Endodermal cell (in vitro differentiated cells): ENCODE results near the gene TOM1L2. TPM values are rescaled to one million over a fixed set of nuclear protein-coding genes. Genes with fewer than 3 reads are reported as not detected.

Experiments
- DNase-seq: peaks from one replicate; pipeline ENCODE4 v3.0.0-alpha.2; 2017
- H3K27ac ChIP-seq: 2 replicates; pipeline ENCODE4 v1.5.1; 2013; ENCODE audit warnings: mild to moderate bottlenecking, low read depth, low read length, moderate library complexity
- H3K27me3 ChIP-seq: 2 replicates; pipeline ENCODE4 v1.6.1; 2013; ENCODE audit warnings: mild to moderate bottlenecking, low read length, moderate library complexity; ENCODE audit not compliant: insufficient read depth, control insufficient read depth, poor library complexity, severe bottlenecking
- H3K36me3 ChIP-seq: 2 replicates; pipeline ENCODE4 v1.7.0; 2013; ENCODE audit warnings: mild to moderate bottlenecking, low read length, moderate library complexity; ENCODE audit not compliant: control insufficient read depth, insufficient read depth
- H3K4me1 ChIP-seq: one replicate; pipeline ENCODE4 v1.7.0; 2013; ENCODE audit warnings: low read length; ENCODE audit not compliant: control insufficient read depth, insufficient read depth
- H3K4me3 ChIP-seq: 2 replicates; pipeline ENCODE4 v1.5.1; 2013; ENCODE audit warnings: mild to moderate bottlenecking, low read length, moderate library complexity
- H3K9ac ChIP-seq: 2 replicates; pipeline ENCODE4 v1.6.1; 2013; ENCODE audit warnings: mild to moderate bottlenecking, low read length, moderate library complexity; ENCODE audit not compliant: poor library complexity, severe bottlenecking; ENCODE audit errors: extremely low read depth
- H3K9me3 ChIP-seq: 2 replicates; pipeline ENCODE4 v1.6.1; 2013; ENCODE audit warnings: mild to moderate bottlenecking, low read length, moderate library complexity; ENCODE audit not compliant: control insufficient read depth
- H3K27ac Mint-ChIP-seq: 2 replicates; pipeline ENCODE4 v1.8.0; 2020; ENCODE audit warnings: mixed read lengths
- H3K27me3 Mint-ChIP-seq: 2 replicates; pipeline ENCODE4 v1.8.0; 2021; ENCODE audit warnings: mild to moderate bottlenecking, mixed read lengths; ENCODE audit not compliant: insufficient read depth
- H3K36me3 Mint-ChIP-seq: 2 replicates; pipeline ENCODE4 v1.8.0; 2020; ENCODE audit warnings: low read depth, mixed read lengths
- H3K4me1 Mint-ChIP-seq: 2 replicates; pipeline ENCODE4 v1.8.0; 2020; ENCODE audit warnings: mixed read lengths
- H3K4me3 Mint-ChIP-seq: 2 replicates; pipeline ENCODE4 v1.8.0; 2020; ENCODE audit warnings: mild to moderate bottlenecking, moderate library complexity, mixed read lengths
- H3K9me3 Mint-ChIP-seq: 2 replicates; pipeline ENCODE4 v1.8.0; 2020; ENCODE audit warnings: mild to moderate bottlenecking, mixed read lengths
- CTCF ChIP-seq: fragments of 200-600 bp; sonication (generic); conservative IDR thresholded peaks from 2 replicates; pipeline ENCODE4 v1.5.0; 2021; ENCODE audit warnings: antibody characterized with exemption, mild to moderate bottlenecking
- WGBS, 2 experiments: methylation state at CpG; one replicate each; pipeline versions ENCODE4 v1.1.5 to v1.1.7; 2013; ENCODE audit warnings: missing lambda C conversion rate in 2 of 2, mixed read lengths in 1 of 2; ENCODE audit not compliant: insufficient coverage in 1 of 2, insufficient read length in 1 of 2; 5-methylcytosine and 5-hydroxymethylcytosine counted together
- microRNA-seq: library from miRNA; unstranded; fragments of <30 nt; microRNA quantifications from one replicate; pipeline ENCODE4 v1.2.0, GENCODE V29; 2020; ENCODE audit warnings: borderline microRNAs expressed
- total RNA-seq, 2 donors: library from RNA; stranded (reverse); fragmentation: NEBNext Ultra II Directional in 1 of 2; extraction: Animal tissue kit (Norgen Biotek cat#: 25700) in 1 of 2; gene quantifications; 2 replicates in 1 of 2; 3 replicates in 1 of 2; pipeline ENCODE4 v1.2.1, GENCODE V29; 2021

The TOM1L2 gene
- total RNA-seq, 2 donors from 2014 or later = 10.2 to 11.5 TPM

- Histone ChIP-seq H3K4me3 (no peak overlapping the region), H3K36me3 (peaks cover 40% of the 10 kb centered on the region), H3K4me1 (peaks cover 3% of the 10 kb centered on the region), H3K27me3 (no peaks in the 10 kb centered on the region), H3K27ac (no peak overlapping the region), H3K9ac (no peak overlapping the region), H3K9me3 (no peaks in the 10 kb centered on the region)
- peaks cover 4% of the 10 kb centered on the region for H3K27me3 Mint-ChIP-seq
- no peak overlapping the region for H3K4me3 Mint-ChIP-seq
- H3K4me1 Mint-ChIP-seq = peaks cover 18% of the 10 kb centered on the region
- TF ChIP-seq CTCF = no peak
- H3K36me3 Mint-ChIP-seq = peaks cover 18% of the 10 kb centered on the region
- H3K27ac Mint-ChIP-seq = no peak overlapping the region
- H3K9me3 Mint-ChIP-seq = no peaks in the 10 kb centered on the region
- 89 to 92% methylated on average over 9 to 12 of the region's 12 CpGs for WGBS, 2 experiments
- DNase-seq = no peak
Observed at GRCh38 chr17:17795296-17795695, 176.9 kb downstream of the TOM1L2 start.

- Histone ChIP-seq H3K9ac (no peak overlapping the region), H3K9me3 (no peaks in the 10 kb centered on the region), H3K4me1 (peaks cover 6% of the 10 kb centered on the region), H3K4me3 (no peak overlapping the region), H3K27ac (no peak overlapping the region), H3K36me3 (peaks cover 40% of the 10 kb centered on the region), H3K27me3 (no peaks in the 10 kb centered on the region)
- Mint-ChIP-seq H3K9me3 (no peaks in the 10 kb centered on the region), H3K4me1 (peaks cover 16% of the 10 kb centered on the region), H3K36me3 (peaks cover 18% of the 10 kb centered on the region), H3K27ac (no peak overlapping the region), H3K27me3 (peaks cover 4% of the 10 kb centered on the region), H3K4me3 (no peak overlapping the region)
- DNase-seq = peak; percentile 61
- 92 to 96% methylated on average over 29 to 31 of the region's 31 CpGs for WGBS, 2 experiments
- TF ChIP-seq CTCF = no peak
Observed at GRCh38 chr17:17794382-17794781, 177.8 kb downstream of the TOM1L2 start.

Small RNA genes within 50 kb of the gene (microRNA-seq; reads per million reads assigned to microRNA genes)
- gene MIR33B (21.5 reads per million, percentile 57 among the genes with 10 or more reads in this experiment), gene MIR6777 (not detected)

Other genes starting within 250 kb of the TOM1L2 start
- 10 to 100 TPM; 39.0 to 58.2 TPM for gene SREBF1, start 135.4 kb downstream of the TOM1L2 start, total RNA-seq
- 1 to 10 TPM; 2.0 to 2.6 TPM for gene DRC3, start 462 bp upstream of the TOM1L2 start, total RNA-seq
- 10 to 100 TPM; 31.4 to 50.8 TPM for gene ATPAF2, start 66.8 kb upstream of the TOM1L2 start, total RNA-seq
- gene GID4, start 67.0 kb upstream of the TOM1L2 start, total RNA-seq = 10 to 100 TPM; 20.5 to 20.8 TPM
- 10 to 100 TPM; 45.1 to 49.9 TPM for gene DRG2, start 115.5 kb upstream of the TOM1L2 start, total RNA-seq
- 1 to 10 TPM; 1.7 to 2.4 TPM for gene MYO15A, start 136.4 kb upstream of the TOM1L2 start, total RNA-seq
- 10 to 100 TPM; 64.1 to 80.9 TPM for gene ALKBH5, start 211.4 kb upstream of the TOM1L2 start, total RNA-seq